Testis (tissue), 3 donors: ENCODE measurements around the gene LIPF. TPM values are rescaled to one million over a fixed set of nuclear protein-coding genes. Genes with fewer than 3 reads are reported as not detected.

Source experiments
- DNase-seq: peaks from one replicate; pipeline ENCODE4 v3.0.0-alpha.2; 2019
- H3K27ac ChIP-seq, 2 donors: fragments of 200-600 bp; sonication (generic); one replicate each; pipeline ENCODE4 v1.5.1; 2019
- H3K27me3 ChIP-seq: fragments of 200-600 bp; sonication (generic); one replicate; pipeline ENCODE4 v1.5.1; 2019
- H3K36me3 ChIP-seq: fragments of 200-600 bp; sonication (generic); one replicate; pipeline ENCODE4 v1.5.1; 2017; ENCODE audit warnings: low read depth; ENCODE audit errors: missing control alignments
- H3K4me1 ChIP-seq: fragments of 200-600 bp; sonication (generic); one replicate; pipeline ENCODE4 v1.5.1; 2019
- H3K4me3 ChIP-seq, 2 donors: fragments of 200-600 bp; sonication (generic); one replicate each; pipeline ENCODE4 v1.5.1; 2017 to 2019
- H3K9me3 ChIP-seq: fragments of 200-600 bp; sonication (generic); one replicate; pipeline ENCODE4 v1.5.1; 2017
- POLR2A ChIP-seq: fragments of 450-650 bp; IDR thresholded peaks from one replicate; pipeline ENCODE4 v1.6.1; 2017; ENCODE audit warnings: antibody characterized with exemption, mild to moderate bottlenecking, moderate library complexity
- WGBS, 2 donors: methylation state at CpG; one replicate each; pipeline ENCODE4 v1.1.5; 2018; 5-methylcytosine and 5-hydroxymethylcytosine counted together
- intact Hi-C: fragments of 100-400 bp; cut with DNase I; formaldehyde crosslinking; loops from one replicate; pipeline ENCODE4 v1.15.1; 2023; ENCODE audit warnings: low total_unique reads
- polyA plus RNA-seq: library from polyadenylated mRNA; stranded (reverse); fragments of 350-450 nt; fragmentation: Illumina TruSeq; extraction: RNeasy Lipid Tissue Mini Kit (QIAGEN cat#74804); gene quantifications from one replicate; pipeline ENCODE4 v1.2.3, GENCODE V29; 2014; ENCODE audit warnings: low read depth, low replicate concordance; ENCODE audit not compliant: insufficient read depth
- total RNA-seq, 2 donors: library from RNA; depleted of rRNA; stranded (reverse); fragments of >200 nt; gene quantifications; one replicate each; pipeline ENCODE4 v1.2.3, GENCODE V29; 2016
- TF ChIP-seq, protein P1 (sequence below), 3 experiments: fragments of 450-650 bp in 2 of 3; fragments of 200-600 bp in 1 of 3; sonication (generic) in 1 of 3; IDR thresholded peaks; one replicate each; pipeline ENCODE4 v1.5.1; 2016 to 2019; ENCODE audit warnings: antibody characterized with exemption in 3 of 3, mild to moderate bottlenecking in 2 of 3, moderate library complexity in 1 of 3

The LIPF gene
- total and polyA plus RNA-seq, 3 donors from 2014 or later = 0.81 to 2.3 (median 1.3) TPM

DNA sequence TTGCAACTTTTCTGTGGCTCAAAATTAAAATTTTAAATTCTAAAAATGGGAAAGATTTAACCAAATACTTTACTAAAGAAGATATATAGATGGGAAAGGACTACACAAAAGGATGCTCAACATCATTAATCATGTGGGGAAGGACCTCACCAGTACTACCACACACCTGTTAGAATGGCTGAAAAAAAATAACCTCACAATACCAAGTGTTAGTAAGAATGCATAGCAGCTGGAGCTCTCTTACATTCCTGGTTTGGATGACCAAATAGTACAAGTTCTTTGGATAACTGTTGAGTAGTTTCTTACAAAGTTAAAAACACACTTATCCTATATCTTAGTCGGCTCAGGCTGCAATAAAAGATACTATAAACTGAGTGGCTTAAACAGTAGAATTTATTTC lies 43.8 kb upstream of the LIPF start:
- Histone ChIP-seq H3K9me3 (no peaks in the 10 kb centered on the region), H3K27ac (no peak overlapping the region), H3K36me3 (no peaks in the 10 kb centered on the region), H3K4me3 (no peak overlapping the region), H3K27me3 (no peaks in the 10 kb centered on the region), H3K4me1 (no peaks in the 10 kb centered on the region)
- no peak for TF ChIP-seq POLR2A
- TF ChIP-seq, protein P1, sequence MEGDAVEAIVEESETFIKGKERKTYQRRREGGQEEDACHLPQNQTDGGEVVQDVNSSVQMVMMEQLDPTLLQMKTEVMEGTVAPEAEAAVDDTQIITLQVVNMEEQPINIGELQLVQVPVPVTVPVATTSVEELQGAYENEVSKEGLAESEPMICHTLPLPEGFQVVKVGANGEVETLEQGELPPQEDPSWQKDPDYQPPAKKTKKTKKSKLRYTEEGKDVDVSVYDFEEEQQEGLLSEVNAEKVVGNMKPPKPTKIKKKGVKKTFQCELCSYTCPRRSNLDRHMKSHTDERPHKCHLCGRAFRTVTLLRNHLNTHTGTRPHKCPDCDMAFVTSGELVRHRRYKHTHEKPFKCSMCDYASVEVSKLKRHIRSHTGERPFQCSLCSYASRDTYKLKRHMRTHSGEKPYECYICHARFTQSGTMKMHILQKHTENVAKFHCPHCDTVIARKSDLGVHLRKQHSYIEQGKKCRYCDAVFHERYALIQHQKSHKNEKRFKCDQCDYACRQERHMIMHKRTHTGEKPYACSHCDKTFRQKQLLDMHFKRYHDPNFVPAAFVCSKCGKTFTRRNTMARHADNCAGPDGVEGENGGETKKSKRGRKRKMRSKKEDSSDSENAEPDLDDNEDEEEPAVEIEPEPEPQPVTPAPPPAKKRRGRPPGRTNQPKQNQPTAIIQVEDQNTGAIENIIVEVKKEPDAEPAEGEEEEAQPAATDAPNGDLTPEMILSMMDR (IDR thresholded peaks at IDR 0.05) = no peak
- DNase-seq = no peak
- WGBS, 2 donors = 79 to 92% methylated on average over 1 of the region's 1 CpG
- intact Hi-C loops = no loop called here

DNA sequence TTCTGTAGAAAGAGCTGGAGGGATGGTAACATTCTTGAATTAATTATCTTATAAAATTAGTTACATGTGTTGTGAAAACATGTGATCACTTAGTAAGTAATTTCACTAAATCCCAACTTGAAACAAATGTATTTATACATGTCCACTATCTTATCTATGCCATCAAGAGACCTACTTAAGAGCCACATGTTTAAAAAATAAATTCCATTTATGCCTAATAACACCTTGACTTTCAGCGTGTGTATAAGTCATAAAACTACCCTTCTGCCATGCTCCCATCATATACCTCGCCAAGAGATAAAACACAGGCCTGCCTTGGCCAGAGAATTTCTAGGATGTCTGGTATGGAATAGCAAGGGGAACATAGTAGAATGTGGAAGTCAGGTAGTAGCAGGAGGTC lies 40.4 kb upstream of the LIPF start:
- Histone ChIP-seq H3K4me1 (no peaks in the 10 kb centered on the region), H3K27me3 (no peaks in the 10 kb centered on the region), H3K9me3 (no peaks in the 10 kb centered on the region), H3K4me3 (no peak overlapping the region), H3K27ac (no peak overlapping the region), H3K36me3 (no peaks in the 10 kb centered on the region)
- no peak for DNase-seq
- WGBS, 2 donors = 53 to 57% methylated on average over 2 of the region's 2 CpGs
- TF ChIP-seq, protein P1 (IDR thresholded peaks at IDR 0.05) = no peak
- no peak for TF ChIP-seq POLR2A
- intact Hi-C loops = no loop called here

DNA sequence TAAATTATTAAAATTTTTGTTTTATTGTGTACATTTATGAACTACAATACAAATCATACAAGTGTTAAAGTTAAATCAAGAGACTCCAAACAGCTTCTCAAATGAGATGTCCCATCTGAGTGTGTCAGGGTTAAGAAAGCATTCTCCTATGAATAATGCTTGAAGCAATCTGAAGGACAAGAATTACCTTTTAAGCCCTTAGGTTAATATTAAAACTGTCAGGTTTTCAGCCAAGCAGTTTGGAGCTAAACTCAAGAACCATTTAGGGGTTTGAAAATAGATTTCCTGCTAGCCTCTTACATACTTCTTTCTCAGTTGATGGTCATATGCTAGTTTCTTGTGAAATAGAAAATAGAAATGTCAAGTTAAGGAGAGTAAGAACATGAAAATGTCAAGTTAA lies 39.4 kb upstream of the LIPF start:
- TF ChIP-seq, protein P1 (IDR thresholded peaks at IDR 0.05) = no peak
- TF ChIP-seq POLR2A = no peak

DNA sequence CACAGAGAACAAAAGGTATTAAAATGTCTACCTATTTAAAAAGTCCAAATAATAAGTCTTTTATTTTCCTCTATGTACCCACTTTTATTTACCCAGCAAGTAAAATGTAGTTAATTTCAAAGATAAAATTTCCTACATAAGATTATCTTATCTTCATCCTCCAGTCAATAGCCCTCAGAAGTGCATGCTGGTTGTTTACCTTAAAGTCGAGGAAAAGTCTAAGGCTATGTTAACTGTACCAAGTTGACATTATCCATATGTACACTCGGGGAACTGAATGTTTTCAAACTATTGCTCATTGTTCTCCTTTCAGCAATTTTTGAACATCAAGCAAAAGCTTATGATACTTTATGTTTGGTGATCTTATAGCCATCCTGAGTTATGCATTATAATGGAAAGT lies 24.1 kb upstream of the LIPF start:
- Histone ChIP-seq H3K4me1 (no peaks in the 10 kb centered on the region), H3K4me3 (no peak overlapping the region), H3K36me3 (no peaks in the 10 kb centered on the region), H3K9me3 (no peaks in the 10 kb centered on the region), H3K27ac (no peak overlapping the region), H3K27me3 (no peaks in the 10 kb centered on the region)
- DNase-seq = no peak
- whole genome bisulfite sequencing, 2 donors = 74 to 80% methylated on average over 2 of the region's 2 CpGs
- intact Hi-C loops = no loop called here
- TF ChIP-seq POLR2A = no peak
- TF ChIP-seq, protein P1 (IDR thresholded peaks at IDR 0.05) = no peak

More for the DNA sequence above, 39.4 kb upstream of the LIPF start:
- H3K27ac ChIP-seq = no peak overlapping the region
- no peaks in the 10 kb centered on the region for H3K4me1 ChIP-seq
- no peak for DNase-seq
- H3K27me3 ChIP-seq = no peaks in the 10 kb centered on the region
- H3K36me3 ChIP-seq = no peaks in the 10 kb centered on the region
- H3K4me3 ChIP-seq = no peak overlapping the region
- intact Hi-C loops = no loop called here
- H3K9me3 ChIP-seq = no peaks in the 10 kb centered on the region

DNA sequence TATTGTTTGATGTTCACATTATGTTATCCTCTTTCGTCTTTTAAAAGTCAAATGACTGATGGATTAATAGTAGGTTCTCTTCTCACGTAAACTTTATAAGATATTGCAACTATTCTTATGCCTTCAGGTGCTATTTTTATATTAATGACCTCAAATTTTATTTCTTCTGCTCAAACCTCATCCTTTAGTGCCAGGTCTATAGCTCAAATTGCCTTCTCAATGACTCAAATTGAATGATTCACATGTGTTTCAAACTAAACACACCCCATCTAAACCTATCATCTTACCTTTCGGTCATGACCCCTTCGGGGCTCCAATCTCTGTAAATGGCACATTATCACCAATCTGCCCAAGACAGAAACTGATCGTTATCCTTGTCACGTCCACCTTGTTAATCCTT lies 22.0 kb upstream of the LIPF start:
- H3K9me3 ChIP-seq = no peaks in the 10 kb centered on the region
- H3K4me3 ChIP-seq = no peak overlapping the region
- H3K27ac ChIP-seq = no peak overlapping the region
- WGBS, 2 donors = 86% methylated on average over 6 of the region's 6 CpGs
- DNase-seq = no peak
- no peak for TF ChIP-seq POLR2A
- TF ChIP-seq, protein P1 (IDR thresholded peaks at IDR 0.05) = no peak
- H3K27me3 ChIP-seq = no peaks in the 10 kb centered on the region
- no peaks in the 10 kb centered on the region for H3K4me1 ChIP-seq
- H3K36me3 ChIP-seq = no peaks in the 10 kb centered on the region
- intact Hi-C loops = no loop called here
